Stimulated activated CD4-positive, alpha-beta T cell treated with anti-CD3 and anti-CD28 coated beads, TNF-alpha, amount 100 ng/mL, for 1 hour (primary cell): ENCODE data around the gene PRICKLE4.

Source experiments
- DNase-seq, 3 donors: peaks; one replicate each; pipeline ENCODE4 v3.0.0-alpha.2; 2020; ENCODE audit warnings: low read depth in 3 of 3, low spot score in 1 of 3

The PRICKLE4 gene

DNA sequence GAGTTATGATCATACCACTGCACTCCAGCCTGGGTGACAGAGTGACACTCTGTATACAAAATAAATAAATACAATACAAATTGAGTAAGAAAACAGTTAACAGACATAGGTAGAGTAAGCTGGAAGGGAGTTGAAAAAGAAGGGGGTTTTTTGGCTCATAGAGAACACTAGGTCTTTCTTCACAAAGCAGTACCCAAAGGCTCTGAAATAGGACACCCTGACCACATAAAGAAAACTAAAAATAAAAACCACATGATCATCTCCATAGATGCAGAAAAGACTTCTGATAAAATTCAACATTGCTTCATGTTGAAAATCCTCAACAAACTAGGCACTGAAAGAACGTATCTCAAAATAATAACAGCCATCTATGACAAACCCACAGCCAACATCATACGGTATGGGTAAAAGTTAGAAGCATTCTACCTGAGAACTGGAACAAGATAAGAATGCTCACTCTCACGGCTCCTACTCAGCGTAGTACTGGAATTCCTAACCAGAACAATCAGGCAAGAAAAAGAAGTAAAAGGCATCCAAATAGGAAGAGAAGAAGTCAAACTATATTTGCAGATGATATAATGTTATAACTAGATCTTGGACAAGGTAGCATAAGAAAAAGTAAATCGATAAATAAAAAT lies 55.6 kb downstream of the PRICKLE4 start:
- DNase-seq = no peak

DNA sequence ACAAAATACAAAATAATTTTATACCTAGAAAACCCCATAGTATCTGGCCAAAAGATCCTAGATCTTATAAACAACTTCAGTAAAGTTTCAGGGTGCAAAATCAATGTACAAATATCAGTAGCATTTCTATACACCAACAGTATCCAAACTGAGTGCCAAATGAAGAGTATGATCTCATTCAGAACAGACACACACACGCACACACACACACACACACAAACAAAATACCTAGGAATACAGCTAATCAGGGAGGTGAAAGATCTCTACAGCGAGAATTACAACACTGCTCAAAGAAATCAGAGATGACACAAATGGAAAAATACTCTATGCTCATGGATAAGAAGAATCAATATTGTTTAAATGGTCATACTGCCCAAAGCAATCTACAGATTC lies 56.1 kb downstream of the PRICKLE4 start:
- no peak for DNase-seq
